Measurements from ENCODE around the gene KRT1.

Gene KRT1

GRCh38 chr12:52632656-52633055, 47.6 kb downstream of the KRT1 start:
- no peak for DNase-seq

GRCh38 chr12:52631676-52632459, 48.3 kb downstream of the KRT1 start:
- no peak for DNase-seq

GRCh38 chr12:52631264-52631663, 48.9 kb downstream of the KRT1 start:
- no peak for DNase-seq

GRCh38 chr12:52630599-52631200, 49.5 kb downstream of the KRT1 start:
- no peak for DNase-seq

- no peak for DNase-seq
Measured at GRCh38 chr12:52630008-52630500, 50.2 kb downstream of the KRT1 start.

DNA sequence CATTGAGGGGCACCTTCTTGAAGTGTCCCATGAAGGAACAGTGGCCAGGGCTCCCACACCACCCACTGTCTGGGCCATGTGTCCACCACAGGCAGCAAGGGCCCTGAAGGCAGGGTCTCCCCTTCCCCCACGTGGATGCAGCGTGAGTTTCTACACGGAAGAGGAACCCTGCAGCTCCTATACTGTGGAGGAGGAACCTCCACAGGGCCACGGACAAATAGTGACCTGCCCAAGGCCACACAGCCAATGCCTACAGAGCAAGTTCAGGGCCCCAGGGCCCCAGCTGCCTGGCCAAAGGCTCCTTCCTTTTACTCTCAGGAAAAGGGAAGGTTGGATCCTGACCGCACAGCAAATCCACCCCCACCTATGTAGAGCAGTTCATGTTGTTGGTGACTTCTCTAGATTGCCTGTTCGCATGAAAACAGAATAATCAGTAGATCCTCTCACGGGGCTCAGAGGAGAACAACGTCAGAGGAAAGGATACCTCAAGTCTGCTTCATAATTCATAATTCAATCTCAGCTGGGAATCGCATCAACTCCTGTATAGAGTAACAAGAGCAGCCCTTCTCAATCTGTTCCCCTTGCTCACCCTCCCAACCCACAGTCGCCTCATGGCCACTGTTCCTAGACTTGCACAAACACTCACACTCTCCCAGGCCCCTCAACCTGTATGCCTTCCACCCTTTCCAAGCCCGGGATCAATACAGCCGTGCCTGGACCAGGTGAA, 50.8 kb downstream of the KRT1 start:
- no peak for DNase-seq

DNA sequence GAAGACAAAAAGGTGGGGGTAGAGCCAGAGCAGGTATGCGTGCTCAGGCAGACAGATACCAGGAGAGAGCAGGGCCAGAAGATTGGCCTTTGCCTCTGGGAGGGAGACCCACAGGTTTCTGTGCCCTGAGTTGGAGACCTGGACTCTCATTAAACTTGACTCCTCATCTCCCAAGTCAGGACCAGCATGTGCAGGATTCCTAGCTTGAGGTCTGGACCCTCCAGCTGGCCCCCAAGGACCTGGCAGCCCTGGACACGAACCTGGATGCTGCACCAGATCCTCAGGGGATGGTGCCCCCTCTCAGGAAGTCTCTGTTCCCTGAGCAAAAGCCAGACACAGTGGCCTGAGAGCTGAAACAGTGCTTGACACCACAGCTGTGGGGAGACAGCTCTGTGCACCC, 51.4 kb downstream of the KRT1 start:
- no peak for DNase-seq

DNA sequence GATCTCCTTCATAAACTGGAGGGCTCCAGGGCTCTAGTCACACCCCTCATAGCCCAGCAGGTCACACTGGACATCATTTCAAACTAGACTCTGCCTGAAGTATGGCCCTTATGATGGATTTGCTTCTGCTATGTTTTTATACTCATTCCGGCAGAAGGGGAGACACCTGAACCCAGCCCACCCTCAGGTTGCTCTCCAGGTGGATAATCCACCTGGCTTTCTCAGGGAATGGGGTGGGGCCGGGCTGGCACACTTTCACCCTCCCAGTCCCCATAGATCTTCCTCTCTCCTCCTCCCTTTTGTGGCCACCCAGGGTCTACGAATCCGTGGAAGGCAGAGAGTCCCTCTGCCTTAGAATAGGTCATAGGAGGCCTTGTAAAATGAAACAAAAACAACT, 52.1 kb downstream of the KRT1 start:
- no peak for DNase-seq

DNA sequence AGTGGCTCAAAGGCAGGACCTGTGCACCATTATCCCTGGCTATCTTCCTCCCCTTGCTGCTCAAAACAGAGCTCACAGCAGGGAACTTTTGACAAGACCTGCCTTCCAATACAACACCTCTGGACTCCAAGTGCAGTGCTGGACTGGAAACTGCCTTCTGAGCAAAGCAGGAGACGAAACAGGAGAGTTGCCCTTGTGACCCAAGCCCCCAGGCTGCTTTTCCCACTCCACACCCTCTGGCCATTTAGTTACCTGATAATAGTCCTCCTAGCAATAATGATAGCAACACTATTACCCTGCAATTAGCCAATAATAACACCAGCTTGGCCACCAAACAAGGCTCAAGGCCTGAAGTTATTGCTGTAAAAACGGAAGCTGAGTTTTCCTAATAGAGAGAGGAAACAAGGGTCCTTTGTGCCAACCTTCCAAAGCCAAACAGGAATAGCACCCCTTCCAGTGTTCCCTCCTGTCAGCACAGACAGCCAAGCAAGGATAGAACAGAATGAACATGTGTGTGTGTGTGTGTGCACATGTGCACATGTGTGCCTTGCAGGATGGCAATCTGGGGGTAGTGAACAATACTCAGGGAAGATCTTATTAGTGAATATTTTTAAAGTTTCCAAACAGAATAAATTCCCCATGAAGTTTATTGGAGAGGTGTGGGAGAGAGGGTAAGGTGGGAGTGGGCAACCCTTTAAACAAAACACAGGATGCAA, 52.7 kb downstream of the KRT1 start:
- no peak for DNase-seq
